K562 (cell line): Measurements from ENCODE around the gene TCIRG1. TPM values are rescaled to one million over a fixed set of nuclear protein-coding genes. Genes with fewer than 3 reads are reported as not detected.

Source experiments
- ATAC-seq: fragments of 200-7000 bp; cut with Tn5 transposase; 3 replicates; pipeline ENCODE4 v1.9.1; 2020; ENCODE audit warnings: moderate library complexity
- BruUV-seq: library from RNA; stranded (reverse); fragments of 400-500 nt; replicated peaks from 2 replicates; lab custom pipeline; 2021; lab: Mats Ljungman, UMichigan
- CTCF ChIA-PET: fragments of 300-600 bp; formaldehyde crosslinking; extraction: SDS; loops from one replicate; lab custom pipeline; 2021; ENCODE audit warnings: low intra/inter-chr PET ratio; lab: Yijun Ruan, JAX
- POLR2A ChIA-PET: fragments of 300-600, 350-650 bp; sonication (Branson Sonifier 250); formaldehyde crosslinking; extraction: SDS; loops from one replicate; lab custom pipeline; 2021; ENCODE audit warnings: antibody characterized with exemption, inconsistent platforms; lab: Yijun Ruan, JAX
- DNase-seq, 4 experiments: peaks; one replicate each; pipeline versions ENCODE4 v3.0.0 to v3.0.0-alpha.2; 2011 to 2018; ENCODE audit warnings: low spot score in 3 of 4, mixed read lengths in 3 of 4; ENCODE audit errors: extremely low read depth in 1 of 4
- FAIRE-seq: peaks from 2 replicates; lab custom pipeline; 2011; peaks lifted over from hg19 to GRCh38; lab: Jason Lieb, UNC
- H2AFZ ChIP-seq: 2 replicates; pipeline ENCODE4 v1.6.0; 2011; ENCODE audit warnings: low read depth, low read length, control low read depth, inconsistent platforms
- H3K27ac ChIP-seq: fragments of 200-600 bp; 3 replicates; pipeline ENCODE4 v1.8.0; 2011; ENCODE audit warnings: low read depth, mild to moderate bottlenecking, control low read depth, inconsistent platforms, low read length, moderate library complexity, mixed read lengths; ENCODE audit errors: extremely low read depth
- H3K27me3 ChIP-seq, 2 experiments: fragments of 300-600 bp in 1 of 2; 2 replicates in 1 of 2; 3 replicates in 1 of 2; pipeline versions ENCODE4 v1.6.0 to v1.8.0; 2011; ENCODE audit warnings: inconsistent platforms in 2 of 2, low read length in 2 of 2, mild to moderate bottlenecking in 1 of 2, mixed read lengths in 1 of 2, moderate library complexity in 1 of 2; ENCODE audit not compliant: control insufficient read depth in 2 of 2, insufficient read depth in 2 of 2
- H3K36me3 ChIP-seq: fragments of 300-600 bp; 3 replicates; pipeline ENCODE4 v1.8.0; 2011; ENCODE audit warnings: mild to moderate bottlenecking, low read length, inconsistent platforms; ENCODE audit not compliant: control insufficient read depth, insufficient read depth
- H3K4me1 ChIP-seq, 2 experiments: fragments of 200-600 bp in 1 of 2; replicated peaks in 1 of 2; 2 replicates in 1 of 2; 3 replicates in 1 of 2; pipeline versions ENCODE4 v1.5.1 to v1.8.0; 2011; ENCODE audit warnings: inconsistent platforms in 2 of 2, low read length in 2 of 2, mild to moderate bottlenecking in 1 of 2, mixed read lengths in 1 of 2, moderate library complexity in 1 of 2; ENCODE audit not compliant: control insufficient read depth in 2 of 2, insufficient read depth in 2 of 2
- H3K4me2 ChIP-seq: 2 replicates; pipeline ENCODE4 v1.6.1; 2011; ENCODE audit warnings: low read length, control low read depth, inconsistent platforms, mixed read lengths; ENCODE audit not compliant: insufficient read depth
- H3K4me3 ChIP-seq: fragments of 200-600 bp; sonication (generic), shearing (Covaris generic); 2 replicates; pipeline ENCODE4 v1.5.1; 2016; ENCODE audit warnings: control low read depth, inconsistent platforms
- H3K79me2 ChIP-seq: fragments of 200-600 bp; 3 replicates; pipeline ENCODE4 v1.8.0; 2011; ENCODE audit warnings: low read length, inconsistent platforms; ENCODE audit not compliant: control insufficient read depth, insufficient read depth
- H3K9ac ChIP-seq, 2 experiments: 2 replicates each; pipeline versions ENCODE4 v1.6.0 to v1.6.1; 2011; ENCODE audit warnings: low read depth in 2 of 2, low read length in 2 of 2, control low read depth in 1 of 2, inconsistent platforms in 1 of 2, mild to moderate bottlenecking in 1 of 2, mixed read lengths in 1 of 2; ENCODE audit not compliant: insufficient read depth in 1 of 2
- H3K9me1 ChIP-seq: one replicate; pipeline ENCODE4 v1.6.0; 2011; ENCODE audit warnings: inconsistent platforms, mild to moderate bottlenecking, low read length, moderate library complexity; ENCODE audit not compliant: control insufficient read depth, insufficient read depth
- H3K9me3 ChIP-seq: replicated peaks from 2 replicates; pipeline ENCODE4 v1.5.1; 2011; ENCODE audit warnings: low read depth, low read length, inconsistent platforms; ENCODE audit not compliant: control insufficient read depth, insufficient read depth
- H4K20me1 ChIP-seq: replicated peaks from 2 replicates; pipeline ENCODE4 v1.6.1; 2011; ENCODE audit warnings: low read length, inconsistent platforms, mixed read lengths; ENCODE audit not compliant: control insufficient read depth, insufficient read depth
- BCOR ChIP-seq: fragments of 450-650 bp; IDR thresholded peaks from 2 replicates; pipeline ENCODE4 v1.6.1; 2016
- CTCF ChIP-seq, 3 experiments: IDR thresholded peaks in 2 of 3; conservative IDR thresholded peaks in 1 of 3; 2 replicates each; pipeline ENCODE4 v1.5.1; 2011 to 2012; ENCODE audit warnings: low read length in 3 of 3, mild to moderate bottlenecking in 3 of 3, control low read depth in 2 of 3, improper control_type of control experiment in 1 of 3, inconsistent platforms in 1 of 3, low read depth in 1 of 3, mixed read lengths in 1 of 3, moderate library complexity in 1 of 3; ENCODE audit not compliant: insufficient read depth in 2 of 3
- ETV1 ChIP-seq: fragments of 450-650 bp; conservative IDR thresholded peaks from 2 replicates; pipeline ENCODE4 v1.6.1; 2016; ENCODE audit warnings: missing genetic modification characterization, control low read depth, low read depth, missing compliant biosample characterization
- PYGO2 ChIP-seq: fragments of 450-650 bp; IDR thresholded peaks from 2 replicates; pipeline ENCODE4 v1.6.1; 2016; ENCODE audit warnings: mild to moderate bottlenecking, missing genetic modification characterization, moderate library complexity, missing compliant biosample characterization
- RCOR1 ChIP-seq, 2 experiments: IDR thresholded peaks; 2 replicates each; pipeline ENCODE4 v1.6.1; 2012; ENCODE audit warnings: low read depth in 2 of 2, low read length in 2 of 2, borderline replicate concordance in 1 of 2, improper control_type of control experiment in 1 of 2
- TGIF2 ChIP-seq: sonication (generic); formaldehyde crosslinking; IDR thresholded peaks from 2 replicates; pipeline ENCODE4 v1.8.1; 2022; ENCODE audit warnings: mild to moderate bottlenecking, missing genetic modification reagents, moderate library complexity
- TSC22D4 ChIP-seq: fragments of 450-650 bp; IDR thresholded peaks from 2 replicates; pipeline ENCODE4 v1.6.1; 2016; ENCODE audit warnings: missing genetic modification characterization, missing biosample characterization, control low read depth
- ZBTB34 ChIP-seq: fragments of 250-450 bp; sonication (Bioruptor Pico); IDR thresholded peaks from 2 replicates; pipeline ENCODE4 v1.8.0; 2021; ENCODE audit warnings: mild to moderate bottlenecking, moderate library complexity
- ZKSCAN1 ChIP-seq: fragments of 150-350 bp; IDR thresholded peaks from 2 replicates; pipeline ENCODE4 v1.6.1; 2016; ENCODE audit warnings: low read depth, low read length
- WGBS: fragments of 100-300 bp; shearing (Covaris generic); methylation state at CpG from one replicate; pipeline ENCODE4 v1.1.6; 2016; ENCODE audit warnings: low coverage, mixed read lengths; ENCODE audit not compliant: insufficient coverage; ENCODE audit errors: missing lambda C conversion rate; 5-methylcytosine and 5-hydroxymethylcytosine counted together
- in situ Hi-C: fragments of 300-500 bp; cut with MboI; formaldehyde crosslinking; loops from 4 replicates; pipeline ENCODE4 v1.15.0; 2018; ENCODE audit warnings: inconsistent platforms, mixed read lengths
- intact Hi-C: fragments of 100-400 bp; cut with micrococcal nuclease; formaldehyde crosslinking; loops from 2 replicates; pipeline ENCODE4 v1.14.2; 2022
- polyA plus RNA-seq, 8 experiments: library from polyadenylated mRNA; depleted of rRNA in 4 of 8; stranded (reverse) in 5 of 8; unstranded in 3 of 8; fragments of >200 nt; fragmentation: Nextera tagmentation in 2 of 8; fragmentation: Illumina TruSeq in 1 of 8; extraction: Ambion mirVana in 2 of 8; extraction: Trizol in 1 of 8; gene quantifications; 2 replicates each; pipeline versions ENCODE4 v1.2.1 to v1.2.3, GENCODE V29; 2011 to 2014; ENCODE audit warnings: inconsistent platforms in 1 of 8, missing spikeins in 1 of 8
- total RNA-seq, 7 experiments: library from RNA; depleted of rRNA in 6 of 7; stranded (reverse); fragments of >200 nt in 6 of 7; fragmentation: Illumina TruSeq in 2 of 7; extraction: Trizol in 2 of 7; gene quantifications; 2 replicates each; pipeline versions ENCODE4 v1.2.1 to v1.2.3, GENCODE V29; 2011 to 2021; ENCODE audit warnings: low replicate concordance in 1 of 7
- TF ChIP-seq, protein P1 (sequence below): fragments of 250-450 bp; sonication (Bioruptor Pico); IDR thresholded peaks from 2 replicates; pipeline ENCODE4 v1.5.0; 2021

TCIRG1 gene
- total and polyA plus RNA-seq, 9 of the 15 experiments (the other 6 are each of a cell fraction or from before 2014, with no cell fraction given) = 0.49 to 143 (median 24.4) TPM

DNA sequence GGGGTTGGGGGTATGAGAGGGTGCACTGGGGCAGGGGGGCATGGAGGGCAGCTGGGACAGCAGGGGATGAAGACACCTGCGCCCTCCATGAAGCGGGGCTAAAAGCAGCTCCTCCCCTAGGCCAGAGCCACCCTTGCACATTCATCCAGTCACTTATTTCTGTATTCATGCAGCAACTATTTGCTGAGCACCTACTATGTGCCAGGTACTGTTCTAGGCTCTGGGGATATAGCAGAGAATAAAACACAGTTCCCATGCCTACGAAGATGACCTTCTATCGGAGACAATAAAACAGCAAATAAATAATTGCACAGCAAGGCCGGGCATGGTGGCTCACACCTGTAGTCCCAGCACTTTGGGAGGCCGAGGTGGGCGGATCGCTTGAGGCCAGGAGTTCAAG lies 23.4 kb upstream of the TCIRG1 start:
- ChIA-PET POLR2A (interaction anchor here (0.7 kb wide), 1 partner anchor 18 kb away, joined by 3 read pairs; no protein-coding TSS in a partner anchor), CTCF (no interaction called here)
- Histone ChIP-seq H2AFZ (no peak overlapping the region), H4K20me1 (peaks cover 3% of the 10 kb centered on the region; the same call in 1 of the 2 replicates), H3K36me3 (no peaks in the 10 kb centered on the region), H3K9ac (no peak overlapping the region), H3K27ac (no peak overlapping the region), H3K4me1 (peaks cover 5 to 68% of the 10 kb centered on the region in 2 experiments)
- in situ Hi-C loops = no loop called here
- intact Hi-C loops = no loop called here
- DNase-seq = no peak
- 60% methylated on average over 8 of the region's 8 CpGs for WGBS
- no peak for FAIRE-seq
- BruUV-seq = no TSS peak
- ATAC-seq = no peak
- no peak for TF ChIP-seq TGIF2 (CRISPR knock-in tag)
- peak; percentile 95 for TF ChIP-seq ZKSCAN1
- TF ChIP-seq, all 486 proteins: peak for 1
- no peaks in the 10 kb centered on the region for H3K27me3 ChIP-seq
- no peak overlapping the region for H3K4me3 ChIP-seq
- no peaks in the 10 kb centered on the region for H3K79me2 ChIP-seq
- H3K9me3 ChIP-seq = no peaks in the 10 kb centered on the region
- H3K9me1 ChIP-seq = no peaks in the 10 kb centered on the region
- H3K4me2 ChIP-seq = no peak overlapping the region

- POLR2A ChIA-PET = no interaction called here
- Histone ChIP-seq H3K36me3 (no peaks in the 10 kb centered on the region), H3K4me3 (no peak overlapping the region), H3K9me3 (no peaks in the 10 kb centered on the region), H3K27ac (no peak overlapping the region), H3K9me1 (no peaks in the 10 kb centered on the region), H3K9ac (peak overlapping the region in 1 of 2 experiments; percentile 55; a peak in 2 of 4 replicates), H4K20me1 (peaks cover 3% of the 10 kb centered on the region; the same call in 1 of the 2 replicates), H3K4me1 (peaks cover 0 to 72% of the 10 kb centered on the region in 2 experiments; a peak in 2 of 5 replicates), H3K79me2 (no peaks in the 10 kb centered on the region)
- intact Hi-C loops = no loop called here
- ATAC-seq (peak; percentile 49), FAIRE-seq (no peak), DNase-seq (no peak)
- WGBS = 25% methylated on average over 9 of the region's 13 CpGs
- no TSS peak for BruUV-seq
- in situ Hi-C loops = no loop called here
- TF ChIP-seq PYGO2 (tag) (no peak), RCOR1 (IDR thresholded peaks at IDR 0.05; ENCODE audit: borderline replicate concordance in 1 of 2, low read depth in 2 of 2, low read length in 2 of 2) (no peak), ETV1 (tag) (no peak), ZBTB34 (CRISPR knock-in tag) (no peak), BCOR (peak; percentile 39; the same call in 1 of the 2 replicates), CTCF (IDR thresholded peaks at IDR 0.05 in 2 of 3, conservative IDR thresholded peaks at IDR 0.05 in 1 of 3; ENCODE audit: insufficient read depth in 2 of 3, low read depth in 1 of 3, low read length in 3 of 3) (0 out of 6 replicates have a peak, but pooled peaks of 1 of the 3 experiments have one; percentile 22), TSC22D4 (tag) (no peak)
- TF ChIP-seq, protein P1, sequence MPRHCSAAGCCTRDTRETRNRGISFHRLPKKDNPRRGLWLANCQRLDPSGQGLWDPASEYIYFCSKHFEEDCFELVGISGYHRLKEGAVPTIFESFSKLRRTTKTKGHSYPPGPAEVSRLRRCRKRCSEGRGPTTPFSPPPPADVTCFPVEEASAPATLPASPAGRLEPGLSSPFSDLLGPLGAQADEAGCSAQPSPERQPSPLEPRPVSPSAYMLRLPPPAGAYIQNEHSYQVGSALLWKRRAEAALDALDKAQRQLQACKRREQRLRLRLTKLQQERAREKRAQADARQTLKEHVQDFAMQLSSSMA (CRISPR knock-in tag) = no peak
- TF ChIP-seq, all 486 proteins: peak for 2
- Histone ChIP-seq H3K27me3 (no peaks in the 10 kb centered on the region), H3K4me2 (no peak overlapping the region), H2AFZ (no peak overlapping the region)
- CTCF ChIA-PET = no interaction called here
These were observed 22.5 kb upstream of the TCIRG1 start for GRCh38 chr11:68016161-68016903.
